ENCODE data around the gene ZNF710.

DNA sequence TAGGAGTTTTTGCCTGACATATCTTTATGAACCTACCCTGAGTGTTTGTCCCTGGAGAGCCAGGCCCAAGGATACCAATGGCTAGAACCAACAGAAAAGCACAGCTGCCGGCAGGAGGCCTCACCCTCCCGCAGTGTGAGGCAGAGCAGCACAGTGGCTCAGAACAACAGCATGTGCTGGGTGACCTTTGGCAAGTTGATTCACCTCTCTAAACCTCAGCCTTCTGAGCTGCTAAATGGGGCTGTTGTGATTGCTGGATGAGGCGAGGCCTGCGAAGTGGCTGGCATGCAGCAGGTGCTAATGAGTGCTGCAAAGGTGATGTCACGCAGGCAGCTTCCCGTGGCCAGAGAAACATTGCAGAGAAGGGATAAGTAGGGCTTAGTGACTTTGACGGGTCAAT lies 77.8 kb downstream of the ZNF710 start:
- TF ChIP-seq, protein P1, sequence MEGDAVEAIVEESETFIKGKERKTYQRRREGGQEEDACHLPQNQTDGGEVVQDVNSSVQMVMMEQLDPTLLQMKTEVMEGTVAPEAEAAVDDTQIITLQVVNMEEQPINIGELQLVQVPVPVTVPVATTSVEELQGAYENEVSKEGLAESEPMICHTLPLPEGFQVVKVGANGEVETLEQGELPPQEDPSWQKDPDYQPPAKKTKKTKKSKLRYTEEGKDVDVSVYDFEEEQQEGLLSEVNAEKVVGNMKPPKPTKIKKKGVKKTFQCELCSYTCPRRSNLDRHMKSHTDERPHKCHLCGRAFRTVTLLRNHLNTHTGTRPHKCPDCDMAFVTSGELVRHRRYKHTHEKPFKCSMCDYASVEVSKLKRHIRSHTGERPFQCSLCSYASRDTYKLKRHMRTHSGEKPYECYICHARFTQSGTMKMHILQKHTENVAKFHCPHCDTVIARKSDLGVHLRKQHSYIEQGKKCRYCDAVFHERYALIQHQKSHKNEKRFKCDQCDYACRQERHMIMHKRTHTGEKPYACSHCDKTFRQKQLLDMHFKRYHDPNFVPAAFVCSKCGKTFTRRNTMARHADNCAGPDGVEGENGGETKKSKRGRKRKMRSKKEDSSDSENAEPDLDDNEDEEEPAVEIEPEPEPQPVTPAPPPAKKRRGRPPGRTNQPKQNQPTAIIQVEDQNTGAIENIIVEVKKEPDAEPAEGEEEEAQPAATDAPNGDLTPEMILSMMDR (conservative IDR thresholded peaks at IDR 0.05 in 1 of 2, IDR thresholded peaks at IDR 0.05 in 1 of 2; ENCODE audit: extremely low read depth in 1 of 2, insufficient read depth in 1 of 2, low read depth in 1 of 2, low read length in 2 of 2) = no peak
- no peak for TF ChIP-seq EZH2 (IDR thresholded peaks at IDR 0.05; ENCODE audit: borderline replicate concordance, low read length)
